Type B pancreatic cell (in vitro differentiated cells): Measurements from ENCODE around the gene ANK2. TPM values are rescaled to one million over a fixed set of nuclear protein-coding genes. Genes with fewer than 3 reads are reported as not detected.

ENCODE experiments used
- DNase-seq: peaks from one replicate; pipeline ENCODE4 v3.0.0; 2021; ENCODE audit warnings: mixed read lengths; ENCODE audit not compliant: unreplicated experiment; ENCODE audit errors: extremely low spot score
- H3K27ac Mint-ChIP-seq: 2 replicates; pipeline ENCODE4 v1.8.0; 2021; ENCODE audit warnings: mild to moderate bottlenecking, mixed read lengths
- H3K27me3 Mint-ChIP-seq: 2 replicates; pipeline ENCODE4 v1.8.0; 2021; ENCODE audit warnings: mixed read lengths
- H3K36me3 Mint-ChIP-seq: 2 replicates; pipeline ENCODE4 v1.8.0; 2021; ENCODE audit warnings: mixed read lengths
- H3K4me1 Mint-ChIP-seq: one replicate; pipeline ENCODE4 v1.8.0; 2021; ENCODE audit warnings: mixed read lengths; ENCODE audit not compliant: unreplicated experiment
- H3K4me3 Mint-ChIP-seq: 2 replicates; pipeline ENCODE4 v1.8.0; 2021; ENCODE audit warnings: mild to moderate bottlenecking, mixed read lengths
- H3K9me3 Mint-ChIP-seq: 2 replicates; pipeline ENCODE4 v1.8.0; 2021; ENCODE audit warnings: mixed read lengths
- CTCF ChIP-seq: fragments of 200-600 bp; sonication (generic); conservative IDR thresholded peaks from 2 replicates; pipeline ENCODE4 v1.5.0; 2021; ENCODE audit warnings: antibody characterized with exemption, mild to moderate bottlenecking
- total RNA-seq: library from RNA; stranded (reverse); gene quantifications from 2 replicates; pipeline ENCODE4 v1.2.1, GENCODE V29; 2021; ENCODE audit warnings: low replicate concordance

The ANK2 gene
- total RNA-seq, 1 donor from 2014 or later = 27.7 TPM

GRCh38 chr4:113051361-113051760, 1.9 kb downstream of the ANK2 start:
- H3K27ac Mint-ChIP-seq = no peak overlapping the region
- H3K4me1 Mint-ChIP-seq = no peaks in the 10 kb centered on the region
- H3K4me3 Mint-ChIP-seq = no peak overlapping the region
- TF ChIP-seq CTCF = no peak
- DNase-seq = no peak
- H3K27me3 Mint-ChIP-seq = peaks cover 7% of the 10 kb centered on the region
- no peaks in the 10 kb centered on the region for H3K36me3 Mint-ChIP-seq
- H3K9me3 Mint-ChIP-seq = no peaks in the 10 kb centered on the region

- TF ChIP-seq CTCF = no peak
- no peak for DNase-seq
- Mint-ChIP-seq H3K27me3 (peaks cover 3% of the 10 kb centered on the region), H3K4me1 (no peaks in the 10 kb centered on the region), H3K36me3 (no peaks in the 10 kb centered on the region), H3K27ac (no peak overlapping the region), H3K4me3 (no peak overlapping the region), H3K9me3 (no peaks in the 10 kb centered on the region)
Observed at GRCh38 chr4:113052379-113052951, 3.0 kb downstream of the ANK2 start.

- no peak for TF ChIP-seq CTCF
- Mint-ChIP-seq H3K27me3 (peaks cover 3% of the 10 kb centered on the region), H3K9me3 (no peaks in the 10 kb centered on the region), H3K27ac (no peak overlapping the region), H3K4me3 (no peak overlapping the region), H3K36me3 (no peaks in the 10 kb centered on the region), H3K4me1 (no peaks in the 10 kb centered on the region)
- no peak for DNase-seq
Observed at GRCh38 chr4:113053883-113054282, 4.4 kb downstream of the ANK2 start.

GRCh38 chr4:113056318-113056717, 6.9 kb downstream of the ANK2 start:
- Mint-ChIP-seq H3K4me3 (no peak overlapping the region), H3K27ac (no peak overlapping the region), H3K27me3 (peaks cover 8% of the 10 kb centered on the region), H3K4me1 (no peaks in the 10 kb centered on the region), H3K36me3 (no peaks in the 10 kb centered on the region), H3K9me3 (no peaks in the 10 kb centered on the region)
- DNase-seq = no peak
- no peak for TF ChIP-seq CTCF

GRCh38 chr4:113057891-113058290, 8.4 kb downstream of the ANK2 start:
- Mint-ChIP-seq H3K9me3 (no peaks in the 10 kb centered on the region), H3K4me3 (no peak overlapping the region), H3K4me1 (no peaks in the 10 kb centered on the region), H3K27ac (no peak overlapping the region), H3K27me3 (peaks cover 11% of the 10 kb centered on the region), H3K36me3 (no peaks in the 10 kb centered on the region)
- TF ChIP-seq CTCF = no peak
- DNase-seq = no peak
